Uterus (tissue), 2 donors: ENCODE results near the gene ADAMTSL2.

Source experiments
- CTCF ChIP-seq, 4 experiments: fragments of 200-600 bp in 2 of 4; fragments of 450-650 bp in 2 of 4; sonication (generic) in 2 of 4; IDR thresholded peaks; one replicate each; pipeline ENCODE4 v1.5.1; 2016 to 2019; ENCODE audit warnings: antibody characterized with exemption in 4 of 4, mild to moderate bottlenecking in 2 of 4, moderate library complexity in 1 of 4
- POLR2A ChIP-seq, 2 donors: fragments of 450-650 bp; IDR thresholded peaks; one replicate each; pipeline ENCODE4 v1.6.1; 2016; ENCODE audit warnings: antibody characterized with exemption in 2 of 2, mild to moderate bottlenecking in 1 of 2, moderate library complexity in 1 of 2

- TF ChIP-seq CTCF (IDR thresholded peaks at IDR 0.05) (no peak), POLR2A (IDR thresholded peaks at IDR 0.05) (no peak)
These were observed 8.8 kb upstream of the ADAMTSL2 start for GRCh38 chr9:133525677-133526076.
